Left forelimb (tissue), 1 donor: ENCODE results near the gene PLXNA4.
"Not testable (repeated sequence)": the region's sequence is repeated elsewhere in the genome, so short reads cannot be mapped to it uniquely, and the experiment has no call there.

ENCODE experiments used
- DNase-seq: peaks from one replicate; pipeline ENCODE4 v3.0.0-alpha.2; 2018; ENCODE audit warnings: low spot score

Gene PLXNA4

GRCh38 chr7:132169730-132170129, 406.5 kb downstream of the PLXNA4 start:
- no peak for DNase-seq

DNA sequence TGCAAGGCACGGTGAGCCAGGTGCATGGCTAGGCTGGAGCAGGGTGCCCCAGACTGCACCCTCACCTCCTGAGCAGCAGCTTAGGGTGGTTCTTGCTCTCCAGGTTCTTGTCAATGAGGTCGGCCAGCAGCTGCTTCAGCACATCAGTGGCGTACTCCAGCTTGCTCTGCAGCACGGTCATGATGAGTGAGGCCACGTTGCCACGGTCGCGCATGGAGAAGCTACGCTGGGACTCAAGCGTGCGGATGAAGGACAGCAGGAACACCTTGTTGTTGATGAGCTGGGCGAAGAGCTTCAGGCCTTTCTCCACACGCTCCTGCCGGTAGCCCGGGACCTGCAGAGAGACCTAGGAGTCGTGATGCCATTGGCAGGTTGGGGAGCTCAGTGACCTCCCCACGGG, 408.0 kb downstream of the PLXNA4 start:
- DNase-seq: no peak

- DNase-seq: not testable (repeated sequence)
Observed at GRCh38 chr7:132165695-132166094, 410.6 kb downstream of the PLXNA4 start.

DNA sequence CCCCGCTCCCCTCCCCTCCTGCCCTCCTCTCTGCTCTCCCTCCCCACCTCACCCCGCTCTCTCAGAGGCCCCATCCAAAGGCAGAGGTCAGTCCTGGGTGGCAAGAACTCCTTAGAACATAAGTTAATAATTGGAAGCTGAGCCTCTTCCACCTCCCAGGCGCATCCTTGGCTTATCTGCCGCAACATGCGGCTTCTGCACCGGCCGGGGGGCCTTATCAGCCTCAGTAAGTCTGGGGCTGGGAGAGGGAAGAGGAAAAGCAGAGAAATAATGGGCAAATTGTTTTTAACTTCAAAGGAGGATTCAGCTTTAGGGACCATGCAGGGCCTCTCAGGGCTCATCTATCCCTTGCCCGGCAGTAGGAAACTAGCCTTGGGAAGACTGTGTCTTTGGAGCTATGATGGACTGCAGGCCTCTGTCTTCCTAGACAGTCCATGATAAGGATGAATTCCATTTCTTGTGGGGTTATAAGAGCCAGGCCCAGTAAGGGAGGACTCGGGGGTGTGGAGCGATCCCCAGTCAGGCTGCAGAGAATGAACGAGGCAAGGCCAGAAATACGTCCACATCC, 411.6 kb downstream of the PLXNA4 start:
- no peak for DNase-seq

DNA sequence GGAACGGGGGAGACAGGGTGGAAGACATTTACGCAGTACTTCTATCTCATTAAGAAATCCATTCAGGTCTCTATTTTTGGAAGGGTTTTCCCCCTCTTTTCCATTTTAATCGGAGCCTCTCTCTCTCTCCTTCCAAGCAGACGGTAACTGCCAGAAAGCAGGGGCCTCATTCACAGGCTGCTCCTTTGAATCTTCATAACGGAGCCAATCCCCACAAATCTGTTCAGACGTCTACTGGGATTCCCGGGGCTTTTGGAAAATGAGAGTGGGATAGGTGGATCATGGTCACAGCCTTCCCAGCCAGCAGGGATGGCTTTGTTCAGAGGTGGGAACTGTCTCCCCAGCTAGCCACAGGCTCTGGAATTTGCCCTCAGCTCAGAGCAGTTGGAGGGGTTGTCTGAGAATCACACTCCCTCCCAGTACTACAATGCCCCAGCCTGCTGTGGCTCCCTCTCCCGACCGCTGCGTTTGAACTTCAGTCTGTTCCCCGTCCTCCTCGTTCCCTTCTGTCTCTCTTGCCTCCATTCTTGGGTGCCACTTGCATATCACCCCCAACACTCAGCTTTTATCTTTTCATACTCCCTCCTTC, 413.6 kb downstream of the PLXNA4 start:
- no peak for DNase-seq

DNA sequence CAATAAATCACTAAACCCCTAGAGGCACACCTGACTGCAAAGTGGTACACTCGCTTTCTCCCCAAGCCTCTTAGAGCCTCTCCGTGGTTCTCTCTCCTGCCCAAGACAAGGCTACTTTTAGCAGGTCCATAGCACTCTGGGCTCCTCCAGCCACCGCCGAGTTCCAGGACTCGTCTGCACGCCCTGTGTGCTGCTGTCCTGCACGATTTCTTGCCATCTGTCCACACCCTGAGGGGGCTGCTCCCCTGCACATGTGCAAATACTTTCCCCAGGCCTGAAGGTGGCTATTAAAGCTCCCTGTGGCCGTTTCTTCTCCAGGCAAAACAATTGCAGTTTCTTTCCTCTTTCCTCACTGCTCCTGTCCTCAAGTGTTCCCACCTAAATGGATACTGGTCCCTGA, 414.3 kb downstream of the PLXNA4 start:
- no peak for DNase-seq

DNA sequence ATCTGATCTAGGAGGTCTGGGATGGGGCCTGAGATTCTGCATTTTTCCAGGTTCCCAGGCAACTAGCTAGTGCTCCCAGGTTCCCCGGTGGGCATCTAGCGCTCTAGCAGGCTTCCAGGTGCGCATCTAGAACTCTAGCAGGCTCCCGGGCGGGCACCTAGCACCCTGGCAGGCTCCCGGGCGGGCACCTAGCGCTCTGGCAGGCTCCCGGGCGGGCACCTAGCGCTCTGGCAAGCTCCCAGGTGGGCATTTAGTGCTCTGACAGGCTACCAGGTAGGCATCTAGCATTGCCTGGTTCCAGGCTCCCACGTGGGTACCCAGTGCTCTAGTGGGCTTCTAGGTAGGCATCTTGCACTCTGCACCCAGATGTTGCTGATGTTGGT, 414.7 kb downstream of the PLXNA4 start:
- DNase-seq: no peak

GRCh38 chr7:132160611-132161532, 415.4 kb downstream of the PLXNA4 start:
- DNase-seq: no peak

DNA sequence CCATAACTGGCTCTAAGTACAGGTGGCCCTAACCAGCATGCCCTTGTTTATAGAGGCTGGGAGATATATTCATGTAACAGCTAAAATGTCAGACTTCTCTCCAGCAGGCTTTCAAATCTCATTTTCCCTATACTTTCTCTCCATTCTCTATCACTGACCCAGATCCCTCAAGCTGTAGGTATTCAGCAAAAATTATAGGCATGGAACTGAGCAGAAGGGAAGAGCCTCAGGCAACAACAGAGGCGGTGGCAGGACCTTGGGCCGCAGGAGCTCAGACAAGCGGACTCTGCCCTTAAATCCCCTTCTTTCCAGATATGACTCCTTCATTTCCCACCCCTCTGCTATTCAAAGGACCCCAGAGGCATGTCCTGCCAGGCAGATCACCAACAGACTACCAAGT, 417.4 kb downstream of the PLXNA4 start:
- no peak for DNase-seq

DNA sequence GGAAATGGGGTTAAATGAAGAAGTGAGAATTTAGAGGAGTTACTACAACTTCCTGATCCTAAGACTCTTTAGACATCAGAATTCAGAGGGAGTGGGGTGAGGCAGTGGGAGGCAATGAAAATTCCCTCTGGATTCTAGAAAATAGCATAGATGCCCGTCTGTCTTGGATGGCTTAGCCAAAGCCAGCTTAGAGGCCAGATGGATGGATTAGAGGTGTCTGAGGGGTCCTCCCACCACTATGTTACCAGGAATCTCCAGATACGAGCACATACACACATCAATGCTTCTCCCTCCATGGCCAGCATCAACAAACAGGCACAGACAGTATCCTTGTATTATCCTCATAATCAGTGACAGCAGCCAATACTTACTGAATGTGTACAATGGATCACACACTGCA, 418.1 kb downstream of the PLXNA4 start:
- no peak for DNase-seq

DNA sequence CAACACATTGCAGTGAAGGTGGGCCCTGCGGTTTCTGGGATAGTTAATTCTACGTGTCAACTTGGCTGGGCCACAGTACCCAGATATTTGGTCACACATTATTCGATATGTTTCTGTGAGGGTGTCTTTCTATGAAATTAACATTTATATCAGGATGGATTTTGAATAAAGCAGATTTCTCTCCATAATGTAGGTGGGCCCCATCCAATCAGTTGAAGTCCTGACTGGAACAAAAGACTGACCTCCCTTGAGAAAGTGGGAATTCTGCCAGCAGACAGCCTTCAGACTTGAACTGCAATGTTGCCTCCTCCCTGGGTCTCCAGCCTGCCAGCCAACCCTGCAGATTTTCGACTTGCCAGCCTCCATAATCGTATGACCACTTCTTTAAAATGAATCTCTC, 420.6 kb downstream of the PLXNA4 start:
- no peak for DNase-seq

DNA sequence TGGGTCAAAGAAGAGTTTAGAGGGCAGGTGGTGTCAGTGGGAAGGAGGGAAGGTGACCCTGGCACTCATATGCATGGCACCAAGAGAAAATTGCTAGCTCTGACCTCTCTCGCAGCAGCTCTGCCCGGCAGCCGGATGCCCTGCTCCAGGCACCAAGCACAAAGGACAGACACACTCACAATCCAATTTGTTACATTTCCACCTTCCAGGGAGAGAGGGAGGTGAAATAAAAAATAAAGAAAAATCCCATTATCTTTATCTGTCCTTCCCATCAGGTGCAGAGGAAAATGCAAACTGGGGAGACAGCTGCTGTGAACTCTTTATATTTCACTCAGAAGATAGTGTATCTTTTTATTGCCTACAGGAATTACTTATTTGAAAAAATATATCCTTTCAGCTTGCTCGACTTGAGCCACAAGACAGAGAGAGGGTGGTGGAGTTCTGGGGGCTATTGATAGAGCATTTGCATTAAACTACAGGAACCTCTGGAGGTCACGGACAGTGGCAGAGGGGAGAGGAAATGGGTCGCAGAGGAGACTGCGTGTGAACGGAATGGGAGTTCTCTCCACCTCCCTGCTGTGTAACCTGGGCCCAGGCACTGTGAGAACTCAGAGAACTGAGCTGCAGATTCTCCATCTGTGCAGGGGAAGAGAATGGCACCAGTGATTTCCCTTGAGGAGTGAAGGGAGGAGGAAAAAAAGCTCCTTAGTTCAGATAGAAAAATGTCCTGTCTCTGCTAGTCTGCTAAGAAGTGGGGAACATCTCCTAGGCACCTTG, 421.4 kb downstream of the PLXNA4 start:
- DNase-seq: no peak

DNA sequence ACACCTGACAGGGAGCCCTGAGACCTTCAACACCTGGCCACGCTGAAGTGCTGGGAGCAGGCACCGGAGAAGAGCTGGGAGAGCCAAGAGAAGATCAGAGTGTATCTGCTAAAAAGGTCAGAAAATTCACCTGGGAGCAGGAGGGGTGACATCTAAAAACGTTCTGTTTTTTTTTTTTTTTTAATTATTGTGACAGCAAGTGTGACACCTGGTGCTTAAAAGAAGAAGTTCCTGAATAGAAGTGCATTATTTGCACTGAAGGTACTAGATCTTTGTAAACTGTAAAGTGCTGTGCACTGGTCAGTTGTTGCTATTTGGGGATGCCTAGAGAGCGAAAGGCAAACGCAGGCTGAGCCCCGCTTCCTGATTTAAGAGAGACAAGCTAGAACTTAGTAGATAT, 422.0 kb downstream of the PLXNA4 start:
- no peak for DNase-seq

DNA sequence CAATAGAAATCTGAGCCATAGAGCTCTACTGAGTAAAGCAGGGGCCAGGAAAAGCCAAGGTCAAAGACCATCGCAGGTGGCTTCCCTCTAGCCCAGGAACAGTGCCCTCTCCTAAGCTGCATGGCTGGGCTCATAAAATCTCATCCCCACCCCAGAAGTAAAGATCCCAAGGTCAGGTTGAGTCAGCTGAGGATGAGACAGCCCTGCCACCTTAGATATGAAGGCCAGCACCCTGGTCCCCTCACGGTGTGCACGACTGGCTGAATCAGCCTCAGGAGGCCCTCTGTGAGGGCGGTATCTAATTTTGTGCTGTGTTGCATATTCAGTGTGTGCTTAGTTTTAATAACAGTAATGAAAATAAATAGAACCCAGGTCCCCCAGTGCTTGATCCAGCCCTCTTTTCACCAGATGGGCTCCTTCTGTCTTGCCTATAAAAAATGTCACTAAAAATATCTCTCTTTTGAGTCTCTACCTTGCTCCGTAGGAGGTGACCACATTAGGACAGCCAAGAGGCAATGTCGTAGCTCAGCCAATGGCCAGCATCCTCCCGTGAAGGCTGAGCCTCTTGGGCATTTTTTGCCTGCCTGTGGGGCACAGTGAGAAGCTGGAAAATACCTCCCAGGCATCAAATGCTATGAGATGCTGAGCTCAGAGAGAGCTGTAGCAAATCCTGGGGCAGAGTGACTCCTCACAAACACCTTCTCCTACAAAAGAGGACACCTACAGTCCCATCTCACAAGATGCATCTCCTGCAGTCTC, 424.0 kb downstream of the PLXNA4 start:
- no peak for DNase-seq

GRCh38 chr7:132150711-132151110, 425.6 kb downstream of the PLXNA4 start:
- no peak for DNase-seq

- no peak for DNase-seq
Observed at GRCh38 chr7:132149436-132150304, 426.6 kb downstream of the PLXNA4 start.

GRCh38 chr7:132148876-132149275, 427.4 kb downstream of the PLXNA4 start:
- DNase-seq: no peak

DNA sequence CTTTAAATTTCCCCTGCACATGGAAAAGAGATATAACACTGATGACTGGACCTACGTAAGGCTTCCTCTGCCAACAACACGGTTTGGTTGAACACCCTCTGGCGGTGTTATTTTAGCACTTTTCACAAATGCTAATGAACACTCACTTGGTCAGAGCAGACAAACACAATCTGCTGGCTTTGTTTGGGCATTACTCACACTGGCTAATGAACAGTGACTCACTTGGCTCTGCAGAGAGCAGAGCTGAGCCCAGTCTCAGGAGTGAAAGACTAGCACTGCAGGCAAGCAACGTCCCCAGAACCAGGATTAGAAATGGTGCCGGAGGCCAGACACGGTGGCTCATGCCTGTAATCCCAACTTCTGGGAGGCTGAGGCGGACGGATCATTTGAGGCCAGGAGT, 430.8 kb downstream of the PLXNA4 start:
- no peak for DNase-seq

DNA sequence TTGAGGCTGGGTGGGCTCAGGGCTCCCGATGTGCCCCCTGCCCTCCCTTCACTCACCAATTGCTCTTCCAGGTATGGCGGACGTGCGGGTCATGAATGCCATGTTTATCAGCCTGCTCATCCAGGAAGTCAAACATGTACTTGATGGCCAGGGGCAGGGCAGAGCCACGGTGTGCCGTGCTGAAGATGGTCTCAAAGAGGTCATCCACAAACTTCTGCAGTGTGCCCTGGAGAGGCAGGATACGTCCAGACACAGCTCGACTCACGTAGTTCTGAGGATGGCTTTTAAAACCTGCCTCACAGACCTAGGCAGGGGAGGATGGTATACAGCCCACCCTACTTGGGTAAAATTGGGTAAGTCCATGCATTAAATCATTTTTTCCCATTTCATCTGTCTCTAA, 431.2 kb downstream of the PLXNA4 start:
- no peak for DNase-seq

DNA sequence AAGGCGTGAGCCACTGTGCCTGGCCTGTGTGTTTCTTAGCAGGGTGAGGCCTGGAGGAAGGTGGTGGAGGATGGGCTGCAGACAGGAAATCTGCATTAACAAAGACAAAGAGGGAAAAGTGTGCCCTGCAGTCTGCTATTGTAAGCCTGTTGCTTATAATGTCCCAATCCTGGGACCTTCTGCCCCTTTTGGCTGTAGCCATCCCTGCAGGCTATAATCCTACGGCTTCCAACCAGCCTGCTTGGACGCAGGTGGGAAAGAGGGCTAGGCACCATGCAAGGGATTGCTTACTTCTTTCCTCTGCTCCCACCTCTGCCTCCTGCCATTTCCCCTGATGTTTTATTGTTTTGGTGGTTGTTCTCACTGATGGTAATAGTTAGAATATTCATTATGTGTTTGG, 434.3 kb downstream of the PLXNA4 start:
- DNase-seq: no peak

- no peak for DNase-seq
Observed at GRCh38 chr7:132141109-132141508, 435.2 kb downstream of the PLXNA4 start.
